Inflammatory macrophage treated with lipopolysaccharide for 4 hours (primary cell): ENCODE measurements around the gene TMEM123.

Experiments used
- DNase-seq: peaks from one replicate; pipeline ENCODE4 v3.0.0-alpha.2; 2020

TMEM123 gene, protein sequence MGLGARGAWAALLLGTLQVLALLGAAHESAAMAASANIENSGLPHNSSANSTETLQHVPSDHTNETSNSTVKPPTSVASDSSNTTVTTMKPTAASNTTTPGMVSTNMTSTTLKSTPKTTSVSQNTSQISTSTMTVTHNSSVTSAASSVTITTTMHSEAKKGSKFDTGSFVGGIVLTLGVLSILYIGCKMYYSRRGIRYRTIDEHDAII

DNA sequence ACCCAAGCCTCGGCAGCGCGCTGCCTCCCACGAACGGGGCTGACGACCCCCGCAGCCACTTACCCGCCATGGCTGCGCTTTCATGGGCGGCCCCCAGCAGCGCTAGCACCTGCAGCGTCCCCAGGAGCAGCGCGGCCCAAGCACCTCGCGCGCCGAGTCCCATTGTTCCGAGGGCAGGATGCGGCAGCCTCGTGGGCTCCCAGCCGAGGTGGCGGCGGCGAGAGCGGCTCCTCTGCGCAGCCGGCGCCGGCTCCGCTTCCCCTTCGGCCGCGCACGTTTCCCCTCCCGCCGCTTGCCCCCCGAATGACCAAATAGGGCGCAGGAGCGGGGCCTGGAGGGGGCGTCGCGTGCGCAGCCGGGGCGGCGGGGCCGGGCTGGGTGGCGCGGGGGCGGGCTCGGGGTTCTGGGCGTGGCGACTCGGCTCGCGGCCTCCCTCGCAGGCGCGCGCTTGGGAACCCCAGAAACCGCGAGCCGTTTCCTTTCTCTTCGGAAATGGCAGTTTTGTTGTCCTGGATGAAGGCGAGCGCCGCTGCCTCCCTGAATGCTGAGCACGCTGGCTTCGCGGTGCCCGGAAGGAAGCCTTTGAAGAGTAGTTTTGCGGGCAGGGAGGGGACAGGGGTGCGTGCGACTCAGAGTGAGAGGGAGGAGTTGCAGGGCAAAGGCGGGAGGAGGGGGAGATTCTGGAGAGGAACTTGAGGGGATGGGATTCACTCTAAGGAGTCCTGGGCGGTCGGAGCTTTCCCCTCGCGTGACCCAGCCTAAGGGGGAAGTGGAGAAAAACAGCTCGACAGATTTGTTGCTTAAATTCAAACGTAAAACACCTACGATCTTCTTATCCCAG is at the start of gene TMEM123:
Gene TMEM123, minus strand, starts transcription at position 305 of the 841 bp plus-strand sequence. Its CDS starts 142 bp downstream, at position 163.
- peak; percentile 84 for DNase-seq

DNA sequence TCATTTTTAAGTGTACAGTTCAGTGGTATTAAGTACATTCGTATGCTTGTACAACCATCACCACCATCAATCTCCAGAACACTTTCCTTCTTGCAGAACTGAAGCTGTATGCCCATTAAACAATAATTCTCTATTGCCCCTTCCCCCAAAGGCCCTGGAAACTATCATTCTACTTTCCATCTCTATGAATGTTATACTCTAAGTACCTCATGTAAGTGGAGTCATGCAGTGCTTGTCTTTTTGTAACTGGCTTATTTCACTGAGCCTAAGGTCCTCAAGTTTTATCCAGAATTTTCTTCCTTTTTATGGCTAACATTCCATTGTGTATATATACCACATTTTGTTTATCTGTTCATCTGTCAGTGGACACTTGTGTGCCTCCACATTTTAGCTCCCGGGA is 48.3 kb upstream of the TMEM123 start:
- DNase-seq: no peak

DNA sequence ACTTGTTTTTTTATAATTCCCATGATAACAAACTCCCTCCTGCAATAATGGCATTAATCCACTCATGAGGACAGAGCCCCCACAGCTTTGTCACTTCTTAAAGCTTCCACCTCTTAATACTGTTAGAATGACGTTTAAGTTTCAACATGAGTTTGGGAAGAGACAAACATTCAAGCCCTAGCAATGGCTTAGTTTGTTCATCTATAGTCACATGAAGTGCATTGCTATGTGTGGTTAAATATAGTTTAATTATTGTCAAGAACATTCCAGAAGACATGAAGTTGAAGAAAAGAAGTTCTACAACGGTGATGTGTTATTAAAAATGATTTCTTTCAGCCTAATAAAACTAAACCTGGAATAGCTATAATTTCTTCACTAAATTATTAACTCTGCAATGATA is 47.4 kb upstream of the TMEM123 start:
- DNase-seq: no peak

DNA sequence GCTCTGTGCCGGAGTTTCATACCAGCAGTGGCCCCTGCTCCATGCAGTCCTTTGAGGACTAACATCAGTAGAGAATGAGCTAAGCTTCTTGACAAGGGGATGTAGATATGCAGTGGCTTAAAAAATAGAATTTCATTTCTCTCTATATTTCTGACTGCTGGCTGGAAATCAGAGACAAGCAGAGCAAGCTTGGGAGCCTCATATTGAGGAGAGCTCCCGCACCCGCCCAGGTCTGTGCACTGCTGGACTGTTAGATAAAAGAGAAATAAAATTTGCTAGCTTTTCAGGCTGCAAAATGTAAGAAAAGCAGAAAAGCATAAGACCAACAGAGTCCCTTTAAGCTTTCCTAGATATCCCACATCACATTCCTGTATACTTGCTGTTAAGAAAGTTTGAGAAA is 46.6 kb upstream of the TMEM123 start:
- DNase-seq: no peak

DNA sequence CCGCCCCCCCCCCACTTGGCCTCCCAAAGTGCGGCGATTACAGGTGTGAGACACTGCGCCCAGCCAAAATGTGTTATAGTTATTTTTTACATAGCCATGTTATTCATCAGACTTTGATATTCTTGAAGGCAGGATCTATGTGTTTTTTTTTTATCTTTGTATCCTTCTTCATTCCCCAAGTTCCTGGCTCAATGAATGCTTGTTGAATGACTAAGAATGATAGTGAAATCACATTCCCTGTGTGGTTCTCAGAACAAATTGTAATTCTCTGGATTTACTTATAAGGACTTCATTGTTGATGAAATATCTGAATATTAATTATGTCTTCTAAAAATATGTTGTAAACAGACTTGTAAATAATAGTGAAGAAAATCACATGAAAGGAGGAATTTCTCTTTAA is 44.5 kb upstream of the TMEM123 start:
- DNase-seq: no peak

DNA sequence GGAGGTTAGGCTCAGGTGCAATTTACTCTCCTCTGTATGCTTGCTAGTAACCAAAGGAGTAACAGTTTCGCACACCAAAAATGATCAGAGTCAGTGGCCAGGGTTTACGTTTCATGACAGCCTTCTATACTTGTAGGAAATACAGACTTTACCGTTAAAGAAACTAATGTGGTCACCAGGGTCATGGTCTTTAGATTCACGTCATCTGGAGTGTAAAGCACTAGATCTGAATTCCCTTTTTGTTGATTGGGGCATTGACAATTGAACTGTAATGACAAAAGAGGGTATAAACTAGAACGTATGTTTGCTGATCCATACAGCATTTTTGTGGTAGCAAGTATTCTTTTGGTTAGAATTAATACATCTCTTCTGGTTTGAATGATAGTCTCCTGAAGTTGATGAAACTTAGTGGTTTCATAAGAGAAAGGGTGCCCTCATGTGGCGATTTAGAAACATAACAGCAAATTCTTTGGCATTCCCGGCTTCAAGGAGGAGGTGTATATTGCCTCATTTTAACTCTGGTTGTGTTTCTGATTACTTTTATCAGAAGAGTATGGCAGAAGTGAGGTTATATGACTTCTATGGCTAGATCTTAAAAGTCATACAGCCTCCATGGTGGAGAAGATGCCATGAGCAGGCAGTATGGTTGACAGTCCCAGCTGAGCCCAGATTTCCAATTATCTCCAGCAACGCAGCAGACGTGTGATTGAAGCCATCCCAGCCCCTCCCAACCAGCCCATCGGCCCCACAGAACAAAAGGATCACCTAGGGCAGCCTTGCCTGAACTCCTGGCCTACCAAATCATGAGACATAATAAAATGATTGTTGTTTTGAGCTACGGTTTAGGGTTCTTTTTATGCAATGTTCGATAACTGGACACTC is 42.8 kb upstream of the TMEM123 start:
- peak; percentile 83 for DNase-seq

DNA sequence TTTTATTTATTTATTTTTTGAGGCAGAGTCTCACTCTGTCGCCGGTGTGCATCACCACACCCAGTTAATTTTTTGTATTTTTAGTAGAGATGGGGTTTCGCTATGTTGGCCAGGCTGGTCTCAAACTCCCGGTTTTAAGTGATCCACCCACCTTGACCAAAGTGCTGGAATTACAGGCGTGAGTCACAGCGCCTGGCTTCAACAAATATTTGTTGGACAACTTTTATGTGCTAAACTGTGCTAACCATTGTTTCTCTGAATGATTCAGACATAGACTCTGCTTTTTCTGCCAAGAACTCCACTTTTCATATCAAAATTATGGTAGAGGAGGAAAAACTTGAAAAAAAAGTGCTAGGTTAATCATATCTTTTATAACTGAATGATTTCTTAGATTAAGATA is 41.7 kb upstream of the TMEM123 start:
- no peak for DNase-seq

DNA sequence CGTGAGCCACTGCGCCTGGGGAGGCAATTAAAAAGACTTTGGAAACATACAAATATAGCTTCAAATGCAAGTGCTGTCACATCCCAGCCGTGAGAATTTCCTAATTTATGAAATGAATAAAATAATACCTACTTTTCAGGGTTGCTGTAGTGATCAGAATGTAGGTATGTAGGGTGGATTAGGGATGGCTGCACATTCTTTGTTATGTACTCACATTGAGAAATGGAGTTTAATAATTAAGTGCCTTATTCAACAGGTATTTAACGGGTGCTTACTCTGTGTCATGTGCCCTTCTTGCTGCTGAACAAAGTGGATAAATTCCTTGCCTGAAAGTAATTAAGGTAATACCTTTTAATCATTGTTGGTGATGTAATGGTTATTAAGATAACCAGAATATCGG is 41.0 kb upstream of the TMEM123 start:
- DNase-seq: no peak

DNA sequence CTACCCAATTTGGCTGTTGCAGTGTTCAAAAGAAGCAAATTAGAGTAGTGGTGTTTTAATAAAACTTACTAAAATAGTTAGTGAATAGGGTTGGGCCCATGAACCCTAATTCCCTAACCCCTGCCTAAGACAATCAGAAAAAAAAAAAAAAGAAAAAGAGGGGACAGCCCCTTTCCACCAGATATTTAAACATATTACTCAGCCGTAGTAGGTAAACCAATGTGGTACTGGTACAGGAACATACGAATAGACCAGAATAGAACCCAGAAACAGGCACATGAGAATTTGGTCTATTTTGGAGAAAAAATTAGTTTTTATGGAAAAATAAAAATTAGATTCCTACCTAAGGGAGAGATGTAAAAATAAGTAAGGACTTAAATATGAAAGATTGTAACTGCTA is 39.4 kb upstream of the TMEM123 start:
- no peak for DNase-seq

DNA sequence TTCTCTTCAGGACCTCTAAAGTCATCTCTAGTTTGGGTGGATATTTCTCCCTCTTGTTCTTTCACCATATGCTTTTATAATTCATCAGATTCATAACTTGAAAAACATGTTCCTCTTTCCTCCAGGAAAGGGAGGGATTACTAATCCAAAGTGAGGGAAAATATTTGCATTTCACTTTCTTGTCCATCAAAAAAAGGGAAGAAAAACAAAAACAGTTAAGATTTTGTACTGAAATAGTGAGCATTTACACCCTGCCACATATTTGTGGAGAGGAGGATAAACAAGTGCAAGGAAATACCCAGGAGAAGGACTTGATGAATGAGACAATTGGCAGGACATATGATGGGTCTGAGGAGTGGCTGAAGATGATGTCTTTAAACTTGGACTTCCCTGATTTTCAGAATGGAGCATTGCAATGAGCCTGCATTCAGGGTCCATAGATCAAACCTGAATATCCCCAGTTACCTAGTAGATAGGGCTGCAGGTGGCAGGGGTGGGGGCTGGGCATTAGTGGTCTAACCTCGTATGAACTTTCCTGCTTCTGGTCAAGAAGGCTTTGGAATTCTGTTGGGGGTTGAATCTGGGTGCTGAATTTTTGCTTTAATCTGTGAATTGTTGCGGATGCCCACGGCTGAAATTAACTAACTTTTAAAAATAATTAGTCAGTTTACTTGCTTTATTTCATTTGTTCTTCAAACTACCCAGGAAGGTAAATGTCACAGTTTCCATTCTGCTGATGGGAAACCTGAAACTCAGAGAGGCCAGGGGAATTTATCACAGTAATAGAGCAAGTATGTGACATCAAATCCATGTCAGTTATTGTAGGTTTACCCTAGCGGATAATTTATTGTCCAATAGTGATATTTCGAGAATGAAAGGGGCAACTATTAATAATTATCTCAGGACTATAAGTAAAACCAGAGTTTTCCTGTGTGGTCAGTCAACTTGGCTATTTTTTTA is 36.9 kb upstream of the TMEM123 start:
- peak; percentile 81 for DNase-seq

DNA sequence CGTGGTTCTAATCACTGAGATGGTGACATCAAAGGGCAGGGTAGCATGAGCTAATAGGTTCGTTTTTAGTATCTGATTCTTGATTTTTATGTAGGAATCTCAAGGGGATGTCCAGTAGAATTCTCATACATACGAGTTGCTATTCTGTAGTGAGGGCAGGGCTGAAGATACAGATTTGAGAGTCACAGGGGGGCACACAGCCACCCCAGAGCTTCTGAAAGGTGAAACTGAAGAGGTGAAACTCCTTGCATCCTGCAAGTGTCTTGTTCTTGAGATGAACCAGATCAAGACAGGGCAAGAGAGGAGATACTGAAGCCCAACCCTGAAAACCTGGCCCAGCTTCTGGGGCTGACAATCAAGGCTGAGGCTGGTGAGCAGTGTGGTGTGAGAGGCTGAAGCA is 35.6 kb upstream of the TMEM123 start:
- DNase-seq: no peak

DNA sequence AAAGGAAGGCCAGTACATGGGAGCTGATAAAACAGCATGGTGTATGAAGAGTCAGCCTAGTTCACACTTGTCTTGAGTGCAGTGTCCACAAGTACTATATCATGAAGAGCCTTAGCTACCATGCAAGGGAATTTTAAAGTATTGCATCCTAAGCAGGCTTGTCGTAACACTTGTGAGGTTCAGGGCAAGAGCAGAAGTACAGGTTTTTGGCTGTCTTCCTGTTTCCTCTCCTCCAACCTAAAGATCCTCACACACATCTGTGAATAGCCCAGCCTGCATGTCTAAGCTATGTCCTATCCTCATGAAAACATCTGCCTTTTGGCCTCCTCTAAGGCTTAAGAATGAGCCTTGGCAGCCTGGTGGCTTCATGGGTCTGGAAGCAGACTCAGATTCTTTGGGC is 34.6 kb upstream of the TMEM123 start:
- DNase-seq: peak; percentile 36

DNA sequence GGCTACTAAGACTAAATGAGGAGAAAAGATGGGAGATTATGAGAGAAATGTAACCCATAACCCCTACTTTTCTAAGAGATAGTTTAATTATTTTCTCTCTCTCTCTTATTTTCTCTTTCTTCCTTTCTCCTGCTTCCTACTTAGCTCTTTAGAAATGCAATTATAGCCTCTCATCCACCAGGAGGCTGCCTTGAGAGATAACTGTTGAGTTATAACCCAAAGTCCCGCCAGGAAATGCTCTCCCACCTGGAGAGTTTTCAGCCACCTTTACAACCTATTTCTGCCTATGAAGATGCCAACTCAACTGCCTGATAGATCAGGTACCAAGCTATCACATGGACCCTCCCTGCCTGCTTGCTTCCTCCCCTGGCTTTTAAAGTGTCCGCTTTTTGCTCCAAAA is 34.0 kb upstream of the TMEM123 start:
- no peak for DNase-seq

DNA sequence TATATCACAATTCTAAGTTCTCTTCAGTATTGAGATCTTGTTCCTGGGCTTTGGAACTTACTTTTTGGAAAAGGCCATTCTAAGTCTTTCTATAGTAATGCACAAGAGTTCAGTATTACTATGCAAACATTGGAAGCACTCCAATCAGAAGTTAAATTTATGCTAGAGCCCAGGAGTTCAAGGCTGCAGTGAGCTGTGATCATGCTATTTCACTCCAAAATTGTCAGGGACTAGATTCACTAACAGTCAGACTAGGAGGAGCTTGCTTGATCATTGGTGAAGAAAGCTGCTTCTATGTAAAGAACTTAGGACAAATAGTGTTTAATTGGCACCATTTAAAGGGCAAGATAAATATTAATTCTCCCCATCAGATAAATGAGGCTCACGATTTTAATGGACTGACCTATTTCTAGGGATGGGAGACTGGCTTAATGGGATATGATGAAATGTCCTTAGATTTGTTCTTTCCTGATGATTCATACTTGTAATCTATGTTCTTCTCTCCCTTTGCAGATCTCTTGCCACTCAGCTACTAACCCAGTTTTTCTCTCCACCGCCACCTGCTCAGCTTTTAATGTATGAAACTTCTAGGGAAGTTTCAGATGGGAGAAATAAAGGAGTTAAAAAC is 32.6 kb upstream of the TMEM123 start:
- DNase-seq: no peak

DNA sequence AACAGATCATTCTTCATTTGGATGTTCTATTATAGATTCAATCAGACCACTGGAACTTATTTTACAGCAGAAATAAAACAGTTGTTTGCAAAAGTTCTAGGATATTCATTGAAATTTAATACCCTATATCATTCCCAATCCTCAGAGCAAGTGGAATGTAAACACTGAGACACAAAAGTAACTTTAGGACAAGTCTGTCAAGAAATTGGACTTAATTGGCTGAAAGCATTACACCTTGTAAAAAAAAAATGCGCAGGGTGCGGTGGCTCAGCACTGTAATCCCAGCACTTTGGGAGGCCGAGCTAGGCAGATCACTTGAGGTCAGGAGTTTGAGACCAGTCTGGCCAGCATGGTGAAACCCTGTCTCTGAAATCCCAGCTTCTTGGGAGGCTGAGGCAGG is 29.9 kb upstream of the TMEM123 start:
- DNase-seq: no peak

DNA sequence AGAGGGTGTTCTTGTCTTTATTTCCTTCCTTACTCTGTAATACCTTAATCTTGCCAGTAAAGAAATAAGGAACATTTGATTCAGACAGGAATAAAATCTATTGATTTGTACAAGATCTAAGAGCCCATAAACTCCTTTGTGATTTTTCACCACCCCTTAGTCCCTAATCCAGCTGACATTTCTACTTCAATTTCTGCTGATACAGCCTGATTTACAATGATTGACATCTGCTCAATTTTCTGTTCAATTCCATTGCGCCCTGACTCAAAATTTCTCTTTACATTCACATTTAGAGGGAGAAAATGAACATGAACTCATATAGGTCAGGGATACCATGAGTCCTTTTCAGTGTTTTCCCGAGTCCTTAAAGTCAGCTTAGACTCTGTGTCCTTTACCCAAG is 27.2 kb upstream of the TMEM123 start:
- DNase-seq: no peak

DNA sequence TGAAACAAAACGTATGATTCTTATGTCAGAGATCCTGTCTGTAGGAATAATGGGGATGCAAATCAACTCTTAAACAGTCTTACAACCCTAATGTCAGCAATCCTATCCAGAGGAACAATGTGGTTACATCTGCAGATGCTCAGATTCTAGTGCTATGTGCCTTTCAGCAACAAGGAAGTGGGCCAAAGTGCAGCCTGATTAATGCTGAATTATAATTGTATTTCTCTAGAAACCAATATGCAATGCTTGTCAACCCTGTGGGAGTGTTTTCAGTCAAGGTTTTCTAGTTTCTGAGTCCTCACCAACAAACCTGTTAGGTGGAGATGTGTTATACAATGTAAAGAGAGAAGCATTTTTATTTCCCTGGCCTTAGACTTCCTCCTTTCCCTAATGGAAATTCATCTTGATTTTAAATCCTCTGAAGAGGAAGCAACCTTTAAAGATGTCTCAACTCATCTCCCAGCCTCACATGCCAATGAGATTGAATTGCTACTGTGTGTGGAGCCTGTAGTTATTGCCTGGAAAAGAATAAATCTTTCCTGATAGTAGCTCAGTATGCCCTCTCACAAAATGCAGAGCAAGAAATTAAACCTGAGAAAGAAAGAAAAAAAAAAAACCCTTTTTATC is 26.2 kb upstream of the TMEM123 start:
- DNase-seq: peak; percentile 48

DNA sequence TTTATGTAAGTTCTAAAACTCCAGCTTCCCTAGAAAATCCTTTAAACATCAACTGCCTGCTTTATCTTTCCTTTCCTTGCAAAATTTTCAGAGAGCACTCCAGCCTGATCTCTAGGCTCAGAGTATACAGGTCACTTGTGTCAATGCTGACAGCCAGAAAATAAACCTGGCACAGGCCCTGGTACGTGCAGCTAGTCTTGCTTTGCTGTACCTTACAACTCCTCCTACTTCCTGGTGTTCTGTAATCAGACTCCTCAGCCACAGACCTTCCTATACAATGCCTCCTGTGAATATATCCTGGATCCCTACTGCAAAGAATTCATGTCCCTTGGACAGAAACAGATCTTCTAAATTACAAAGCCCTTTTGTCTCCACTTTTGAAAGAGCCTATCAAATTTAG is 24.2 kb upstream of the TMEM123 start:
- no peak for DNase-seq

DNA sequence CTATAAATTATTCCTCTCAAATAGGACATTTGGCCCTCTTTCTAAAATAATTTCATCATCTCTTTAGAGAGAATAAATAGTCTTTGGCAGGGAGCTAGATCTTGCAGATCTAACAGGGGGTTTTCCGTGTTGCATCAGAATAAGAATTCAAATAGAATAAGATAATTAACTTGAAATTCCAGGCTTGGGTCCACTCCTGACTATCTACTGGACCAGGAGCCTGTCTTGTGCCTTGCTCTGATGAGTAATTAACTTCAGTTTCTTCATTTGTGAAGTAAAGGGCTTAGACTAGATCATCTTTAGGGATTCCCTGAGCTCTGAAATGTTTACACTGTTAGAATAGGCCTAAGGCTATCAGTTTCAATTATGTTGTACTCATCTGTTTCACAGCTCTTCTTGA is 23.5 kb upstream of the TMEM123 start:
- DNase-seq: peak; percentile 82

DNA sequence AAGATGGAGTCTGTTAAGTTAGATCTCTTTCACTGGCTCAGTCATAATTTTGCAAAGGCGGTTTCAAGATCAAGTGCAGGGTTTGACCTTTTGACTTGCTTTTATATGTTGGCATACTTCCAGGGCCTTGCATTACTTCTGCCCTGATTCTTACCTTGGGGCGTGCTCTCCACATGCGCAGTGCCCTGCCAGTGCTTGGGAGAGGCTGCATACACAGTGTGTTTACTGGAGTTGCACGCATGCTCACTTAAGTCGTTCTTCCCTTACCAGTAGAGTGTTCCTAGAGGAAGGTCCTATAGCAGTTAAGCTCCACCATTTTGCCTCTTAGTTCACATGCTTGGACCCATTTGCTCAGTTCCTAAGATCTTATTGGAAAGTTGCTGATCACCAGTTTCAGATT is 21.0 kb upstream of the TMEM123 start:
- no peak for DNase-seq

DNA sequence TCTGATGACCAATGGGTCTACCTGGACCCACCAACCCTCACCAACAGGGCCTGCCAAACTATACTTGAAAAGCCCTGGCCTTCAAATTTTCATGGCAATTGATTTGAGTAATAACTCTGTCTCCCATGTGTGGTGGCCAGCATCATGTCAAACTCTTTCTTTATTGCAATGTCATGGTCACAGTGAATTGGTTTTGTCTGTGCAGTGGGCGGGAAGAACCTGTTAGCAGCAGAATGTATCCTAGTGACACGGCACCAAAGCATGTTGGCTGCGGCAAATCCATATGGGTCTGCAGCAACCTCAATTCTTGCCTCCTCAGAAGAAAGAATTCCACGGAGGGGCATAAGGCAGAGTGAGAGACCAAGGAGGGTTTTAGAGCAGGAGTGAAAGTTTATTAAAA is 19.6 kb upstream of the TMEM123 start:
- DNase-seq: no peak
